SK-N-MC (cell line): ENCODE data around the gene EHBP1.

ENCODE experiments used
- EZH2 ChIP-seq: fragments of 200-600 bp; sonication (generic); IDR thresholded peaks from one replicate; pipeline ENCODE4 v1.6.1; 2017; ENCODE audit warnings: antibody characterized with exemption
- FOXP2 ChIP-seq: optimal IDR thresholded peaks from 2 replicates; pipeline ENCODE3; 2011; ENCODE audit warnings: mild to moderate bottlenecking, moderate library complexity; ENCODE audit not compliant: insufficient read depth; ENCODE audit errors: extremely low read length, control extremely low read depth
- POLR2AphosphoS5 ChIP-seq: IDR thresholded peaks from 2 replicates; pipeline ENCODE4 v1.6.1; 2012; ENCODE audit warnings: mild to moderate bottlenecking, low read depth, low read length, borderline replicate concordance

- TF ChIP-seq EZH2 (no peak), POLR2AphosphoS5 (no peak), FOXP2 (no peak)
These were observed 294.4 kb downstream of the EHBP1 start for GRCh38 chr2:62999905-63000304.
